Naive thymus-derived CD4-positive, alpha-beta T cell (primary cell): ENCODE data around the gene SH2D5. TPM values are rescaled to one million over a fixed set of nuclear protein-coding genes. Genes with fewer than 3 reads are reported as not detected.

Experiments used
- ATAC-seq: fragments of 150-1000 bp; cut with Tn5 transposase; 2 replicates; pipeline ENCODE4 v1.10.0; 2021; ENCODE audit warnings: mild to moderate bottlenecking, moderate library complexity
- CTCF ChIA-PET: fragments of 350-600 bp; sonication (Branson Sonifier 250); formaldehyde crosslinking; loops from one replicate; lab custom pipeline; 2021; ENCODE audit warnings: antibody characterized with exemption; lab: Charles Lee
- POLR2A ChIA-PET: fragments of 350-600 bp; sonication (Branson Sonifier 250); formaldehyde crosslinking; loops from one replicate; lab custom pipeline; 2021; ENCODE audit warnings: antibody characterized with exemption, inconsistent platforms; lab: Charles Lee
- DNase-seq, 9 donors: peaks; one replicate each; pipeline versions ENCODE4 v3.0.0 to v3.0.0-alpha.2; 2020 to 2022; ENCODE audit warnings: mixed read lengths in 1 of 9
- H3K27ac ChIP-seq: one replicate; pipeline ENCODE4 v1.7.0; 2013; ENCODE audit warnings: mild to moderate bottlenecking, low read depth, low read length, moderate library complexity
- H3K27me3 ChIP-seq, 2 donors: one replicate each; pipeline ENCODE4 v1.7.0; 2013; ENCODE audit warnings: low read length in 2 of 2, mild to moderate bottlenecking in 2 of 2, moderate library complexity in 2 of 2; ENCODE audit not compliant: control insufficient read depth in 2 of 2, insufficient read depth in 2 of 2
- H3K36me3 ChIP-seq, 3 experiments: 1 replicate in 2 of 3; 2 replicates in 1 of 3; pipeline ENCODE4 v1.7.0; 2013; ENCODE audit warnings: low read length in 3 of 3, mild to moderate bottlenecking in 3 of 3, moderate library complexity in 1 of 3; ENCODE audit not compliant: insufficient read depth in 3 of 3, control insufficient read depth in 2 of 3
- H3K4me1 ChIP-seq, 2 donors: one replicate each; pipeline ENCODE4 v1.7.0; 2013; ENCODE audit warnings: low read length in 2 of 2, mild to moderate bottlenecking in 2 of 2, moderate library complexity in 1 of 2; ENCODE audit not compliant: control insufficient read depth in 2 of 2, insufficient read depth in 2 of 2
- H3K4me3 ChIP-seq: 2 replicates; pipeline ENCODE4 v1.7.0; 2013; ENCODE audit warnings: mild to moderate bottlenecking, low read length
- H3K9me3 ChIP-seq, 3 experiments: 1 replicate in 2 of 3; 2 replicates in 1 of 3; pipeline ENCODE4 v1.7.0; 2013; ENCODE audit warnings: low read length in 3 of 3; ENCODE audit not compliant: control insufficient read depth in 2 of 3
- H3K27ac Mint-ChIP-seq, 9 donors: one replicate each; pipeline ENCODE4 v1.8.0; 2020 to 2022; ENCODE audit warnings: mixed read lengths in 9 of 9, mild to moderate bottlenecking in 8 of 9, moderate library complexity in 5 of 9, inconsistent platforms in 2 of 9
- H3K27me3 Mint-ChIP-seq, 5 donors: one replicate each; pipeline ENCODE4 v1.8.0; 2021 to 2022; ENCODE audit warnings: mixed read lengths in 5 of 5, mild to moderate bottlenecking in 1 of 5
- H3K36me3 Mint-ChIP-seq, 5 donors: one replicate each; pipeline ENCODE4 v1.8.0; 2020 to 2022; ENCODE audit warnings: mixed read lengths in 5 of 5, mild to moderate bottlenecking in 3 of 5, inconsistent platforms in 1 of 5
- H3K4me1 Mint-ChIP-seq, 7 donors: one replicate each; pipeline ENCODE4 v1.8.0; 2020 to 2022; ENCODE audit warnings: mixed read lengths in 7 of 7, mild to moderate bottlenecking in 3 of 7, inconsistent platforms in 1 of 7
- H3K4me3 Mint-ChIP-seq, 10 donors: one replicate each; pipeline ENCODE4 v1.8.0; 2020 to 2022; ENCODE audit warnings: mild to moderate bottlenecking in 10 of 10, mixed read lengths in 10 of 10, moderate library complexity in 6 of 10, inconsistent platforms in 2 of 10
- H3K9me3 Mint-ChIP-seq, 11 donors: one replicate each; pipeline ENCODE4 v1.8.0; 2020 to 2022; ENCODE audit warnings: mixed read lengths in 11 of 11, mild to moderate bottlenecking in 4 of 11, inconsistent platforms in 1 of 11, moderate library complexity in 1 of 11
- intact Hi-C, 2 donors: fragments of 100-400 bp; cut with micrococcal nuclease; formaldehyde crosslinking; loops; one replicate each; pipeline ENCODE4 v1.15.1; 2023
- polyA plus RNA-seq, 2 donors: library from polyadenylated mRNA; unstranded; fragments of 300-500 nt; fragmentation: Illumina TruSeq; gene quantifications; one replicate each; pipeline ENCODE4 v1.2.3, GENCODE V29; 2021
- total RNA-seq, 6 experiments: library from RNA in 5 of 6; stranded (reverse) in 5 of 6; gene quantifications; 1 replicate in 5 of 6; 2 replicates in 1 of 6; pipeline ENCODE4 v1.2.3 and lab custom pipeline; 2021 to 2026

SH2D5 gene
- total and polyA plus RNA-seq, 7 experiments from 2014 or later = 0.35 TPM; not detected in 5

DNA sequence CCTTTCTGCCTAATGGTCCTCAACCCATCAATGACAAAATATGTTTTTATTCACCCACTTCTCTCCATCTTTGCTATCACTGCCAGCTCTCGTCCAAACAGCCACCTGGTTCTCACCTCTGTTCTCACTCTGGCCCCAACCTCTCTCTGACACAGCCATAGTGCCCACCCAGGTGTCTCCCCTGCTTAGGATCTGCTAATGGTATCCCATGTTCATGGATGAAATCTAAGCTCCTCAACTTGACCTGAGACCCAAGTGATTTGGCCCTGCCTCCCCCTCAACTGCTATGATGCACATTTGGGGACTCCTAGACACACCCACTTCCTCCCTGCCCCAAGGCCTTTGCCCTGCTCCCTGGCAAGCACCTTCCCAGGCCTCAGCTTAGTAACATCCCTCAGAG is 40.6 kb downstream of the SH2D5 start:
- Mint-ChIP-seq H3K4me1 (peaks cover 3 to 8% (median 4%) of the 10 kb centered on the region in 7 donors), H3K27ac (no peak overlapping the region), H3K27me3 (peaks cover 0 to 8% (median 0%) of the 10 kb centered on the region in 5 donors), H3K9me3 (no peaks in the 10 kb centered on the region), H3K4me3 (no peak overlapping the region), H3K36me3 (no peaks in the 10 kb centered on the region)
- no peaks in the 10 kb centered on the region for H3K9me3 ChIP-seq
- DNase-seq (no peak), ATAC-seq (no peak)
- H3K27ac ChIP-seq = no peak overlapping the region
- intact Hi-C loops = no loop called here
- H3K4me3 ChIP-seq = no peak overlapping the region
- ChIA-PET POLR2A (no interaction called here), CTCF (no interaction called here)
- no peaks in the 10 kb centered on the region for H3K27me3 ChIP-seq
- no peaks in the 10 kb centered on the region for H3K36me3 ChIP-seq
- peaks cover 0 to 5% of the 10 kb centered on the region in 2 donors for H3K4me1 ChIP-seq

DNA sequence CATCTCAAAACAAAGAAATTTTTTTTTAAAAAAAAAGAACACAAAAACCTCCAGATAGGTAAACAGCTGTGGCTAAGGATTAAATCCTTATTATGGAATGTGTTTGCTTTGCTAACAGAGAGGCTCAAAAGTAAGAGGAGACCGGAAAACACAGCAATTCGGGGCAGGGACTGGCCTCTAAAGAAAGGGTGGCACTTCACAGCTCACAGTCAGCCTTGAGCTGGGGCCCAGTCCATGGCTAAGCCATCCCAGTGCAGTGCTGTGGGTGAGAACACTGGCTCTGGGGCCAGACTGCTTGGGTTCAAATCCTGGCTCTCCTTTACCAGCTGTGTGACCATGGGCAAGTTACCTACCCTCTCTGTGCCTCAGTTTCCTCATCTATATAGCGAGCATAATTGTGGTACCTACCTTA is 42.9 kb downstream of the SH2D5 start:
- no peaks in the 10 kb centered on the region for H3K27me3 ChIP-seq
- H3K9me3 ChIP-seq = no peaks in the 10 kb centered on the region
- ATAC-seq (no peak), DNase-seq (no peak)
- no peak overlapping the region for H3K27ac Mint-ChIP-seq
- no peaks in the 10 kb centered on the region for H3K36me3 ChIP-seq
- intact Hi-C loops = no loop called here
- no peak overlapping the region for H3K27ac ChIP-seq
- no peaks in the 10 kb centered on the region for H3K36me3 Mint-ChIP-seq
- CTCF ChIA-PET = no interaction called here
- H3K4me1 ChIP-seq = no peaks in the 10 kb centered on the region
- H3K27me3 Mint-ChIP-seq = peaks cover 0 to 16% (median 0%) of the 10 kb centered on the region in 5 donors
- no peaks in the 10 kb centered on the region for H3K9me3 Mint-ChIP-seq
- H3K4me3 ChIP-seq = no peak overlapping the region
- POLR2A ChIA-PET = no interaction called here
- no peak overlapping the region for H3K4me3 Mint-ChIP-seq
- peaks cover 0 to 3% (median 0%) of the 10 kb centered on the region in 7 donors for H3K4me1 Mint-ChIP-seq

- Histone ChIP-seq H3K9me3 (no peaks in the 10 kb centered on the region), H3K4me1 (no peaks in the 10 kb centered on the region), H3K27me3 (no peaks in the 10 kb centered on the region), H3K36me3 (no peaks in the 10 kb centered on the region), H3K27ac (no peak overlapping the region), H3K4me3 (no peak overlapping the region)
- H3K27ac Mint-ChIP-seq = no peak overlapping the region
- ChIA-PET POLR2A (no interaction called here), CTCF (interaction anchor here (0.6 to 0.8 kb wide), 2 partner anchors 10 to 682 kb away, joined by 3 to 4 read pairs; no protein-coding TSS in a partner anchor)
- peaks cover 0 to 4% (median 0%) of the 10 kb centered on the region in 7 donors for H3K4me1 Mint-ChIP-seq
- no peak for DNase-seq
- H3K4me3 Mint-ChIP-seq = no peak overlapping the region
- peaks cover 0 to 32% (median 1%) of the 10 kb centered on the region in 5 donors for H3K27me3 Mint-ChIP-seq
- no peaks in the 10 kb centered on the region for H3K36me3 Mint-ChIP-seq
- no peak for ATAC-seq
- no peaks in the 10 kb centered on the region for H3K9me3 Mint-ChIP-seq
- intact Hi-C loops = no loop called here
These were observed 45.4 kb downstream of the SH2D5 start for GRCh38 chr1:20686883-20687725.

GRCh38 chr1:20685741-20686140 is 46.8 kb downstream of the SH2D5 start:
- no peaks in the 10 kb centered on the region for H3K36me3 Mint-ChIP-seq
- DNase-seq (no peak), ATAC-seq (no peak)
- no peaks in the 10 kb centered on the region for H3K4me1 ChIP-seq
- no peaks in the 10 kb centered on the region for H3K9me3 Mint-ChIP-seq
- no peaks in the 10 kb centered on the region for H3K9me3 ChIP-seq
- H3K4me1 Mint-ChIP-seq = peaks cover 0 to 4% (median 0%) of the 10 kb centered on the region in 7 donors
- H3K4me3 ChIP-seq = no peak overlapping the region
- no peak overlapping the region for H3K27ac ChIP-seq
- H3K36me3 ChIP-seq = no peaks in the 10 kb centered on the region
- intact Hi-C loops = no loop called here
- POLR2A ChIA-PET = no interaction called here
- CTCF ChIA-PET = interaction anchor here (0.6 kb wide), 1 partner anchor 509 kb away, joined by 8 read pairs; no protein-coding TSS in a partner anchor
- no peaks in the 10 kb centered on the region for H3K27me3 ChIP-seq
- H3K27ac Mint-ChIP-seq = no peak overlapping the region
- no peak overlapping the region for H3K4me3 Mint-ChIP-seq
- H3K27me3 Mint-ChIP-seq = peaks cover 0 to 39% (median 8%) of the 10 kb centered on the region in 5 donors

GRCh38 chr1:20685099-20685662 is 47.3 kb downstream of the SH2D5 start:
- DNase-seq = no peak
- Mint-ChIP-seq H3K27ac (no peak overlapping the region), H3K4me1 (peaks cover 0 to 4% (median 0%) of the 10 kb centered on the region in 7 donors)

GRCh38 chr1:20684651-20685050 is 47.9 kb downstream of the SH2D5 start:
- no peak overlapping the region for H3K4me3 ChIP-seq
- Mint-ChIP-seq H3K9me3 (no peaks in the 10 kb centered on the region), H3K4me3 (no peak overlapping the region), H3K4me1 (peaks cover 0 to 4% (median 0%) of the 10 kb centered on the region in 7 donors), H3K27ac (no peak overlapping the region), H3K36me3 (no peaks in the 10 kb centered on the region), H3K27me3 (peaks cover 0 to 48% (median 8%) of the 10 kb centered on the region in 5 donors)
- H3K36me3 ChIP-seq = no peaks in the 10 kb centered on the region
- CTCF ChIA-PET = no interaction called here
- H3K27ac ChIP-seq = no peak overlapping the region
- ATAC-seq = no peak
- POLR2A ChIA-PET = no interaction called here
- no peak for DNase-seq
- H3K4me1 ChIP-seq = no peaks in the 10 kb centered on the region
- intact Hi-C loops = no loop called here
- no peaks in the 10 kb centered on the region for H3K27me3 ChIP-seq
- no peaks in the 10 kb centered on the region for H3K9me3 ChIP-seq

More at GRCh38 chr1:20685099-20685662, 47.3 kb downstream of the SH2D5 start:
- ChIA-PET POLR2A (no interaction called here), CTCF (no interaction called here)
- no peaks in the 10 kb centered on the region for H3K9me3 Mint-ChIP-seq
- no peaks in the 10 kb centered on the region for H3K9me3 ChIP-seq
- no peak for ATAC-seq
- H3K4me3 ChIP-seq = no peak overlapping the region
- no peaks in the 10 kb centered on the region for H3K4me1 ChIP-seq
- peaks cover 0 to 44% (median 8%) of the 10 kb centered on the region in 5 donors for H3K27me3 Mint-ChIP-seq
- no peaks in the 10 kb centered on the region for H3K27me3 ChIP-seq
- no peaks in the 10 kb centered on the region for H3K36me3 Mint-ChIP-seq
- H3K4me3 Mint-ChIP-seq = no peak overlapping the region
- H3K27ac ChIP-seq = no peak overlapping the region
- H3K36me3 ChIP-seq = no peaks in the 10 kb centered on the region
- intact Hi-C loops = no loop called here
